HEK293 (cell line): Measurements from ENCODE around the gene AIFM1.

ENCODE experiments used
- CTCF ChIP-seq: fragments of 450-650 bp; formaldehyde crosslinking; IDR thresholded peaks from 2 replicates; pipeline ENCODE4 v1.5.1; 2016; ENCODE audit warnings: missing biosample characterization, missing genetic modification characterization
- KLF1 ChIP-seq: fragments of 450-650 bp; formaldehyde crosslinking; IDR thresholded peaks from 2 replicates; pipeline ENCODE4 v1.5.1; 2016; ENCODE audit warnings: missing biosample characterization, missing genetic modification characterization
- SALL2 ChIP-seq: fragments of 450-650 bp; formaldehyde crosslinking; IDR thresholded peaks from 2 replicates; pipeline ENCODE4 v1.5.0; 2017; ENCODE audit warnings: missing biosample characterization, mild to moderate bottlenecking, missing genetic modification characterization, borderline replicate concordance
- SP2 ChIP-seq: fragments of 450-650 bp; formaldehyde crosslinking; IDR thresholded peaks from 2 replicates; pipeline ENCODE4 v1.5.1; 2016; ENCODE audit warnings: missing biosample characterization, missing genetic modification characterization
- ZBTB26 ChIP-seq: fragments of 450-650 bp; formaldehyde crosslinking; optimal IDR thresholded peaks from 2 replicates; pipeline ENCODE3; 2016; ENCODE audit warnings: missing biosample characterization, mild to moderate bottlenecking, missing genetic modification characterization
- ZBTB7A ChIP-seq: fragments of 450-650 bp; formaldehyde crosslinking; IDR thresholded peaks from 2 replicates; pipeline ENCODE4 v1.5.1; 2016; ENCODE audit warnings: low read depth, missing biosample characterization, missing genetic modification characterization
- ZBTB8A ChIP-seq: fragments of 450-650 bp; formaldehyde crosslinking; IDR thresholded peaks from 2 replicates; pipeline ENCODE4 v1.5.1; 2016; ENCODE audit warnings: missing biosample characterization, missing genetic modification characterization
- ZNF155 ChIP-seq: fragments of 450-650 bp; formaldehyde crosslinking; IDR thresholded peaks from 2 replicates; pipeline ENCODE4 v1.5.1; 2016; ENCODE audit warnings: missing biosample characterization, missing genetic modification characterization
- ZNF37A ChIP-seq: fragments of 450-650 bp; IDR thresholded peaks from 2 replicates; pipeline ENCODE4 v1.5.1; 2018; ENCODE audit warnings: missing biosample characterization, missing genetic modification characterization
- ZNF394 ChIP-seq: fragments of 450-650 bp; formaldehyde crosslinking; IDR thresholded peaks from 2 replicates; pipeline ENCODE4 v1.5.1; 2016; ENCODE audit warnings: missing biosample characterization, missing genetic modification characterization, mild to moderate bottlenecking, moderate library complexity, borderline replicate concordance
- ZNF398 ChIP-seq: fragments of 450-650 bp; formaldehyde crosslinking; IDR thresholded peaks from 2 replicates; pipeline ENCODE4 v1.5.1; 2017; ENCODE audit warnings: missing biosample characterization, missing genetic modification characterization
- ZNF660 ChIP-seq: fragments of 450-650 bp; IDR thresholded peaks from 2 replicates; pipeline ENCODE4 v1.5.1; 2018; ENCODE audit warnings: missing biosample characterization, mild to moderate bottlenecking, missing genetic modification characterization

- TF ChIP-seq ZNF660 (no peak), CTCF (0 out of 2 replicates have a peak, but pooled peaks have one; percentile 26), ZNF37A (tag by site-specific recombination) (no peak), SP2 (tag by site-specific recombination) (peak; percentile 19; the same call in 1 of the 2 replicates), ZBTB26 (peak; percentile 81), ZBTB8A (peak; percentile 73), ZBTB7A (peak; percentile 12; the same call in 1 of the 2 replicates), ZNF155 (tag by site-specific recombination) (no peak), KLF1 (tag by site-specific recombination) (no peak), SALL2 (tag by site-specific recombination) (no peak), ZNF398 (no peak), ZNF394 (tag by site-specific recombination) (no peak)
Measured at GRCh38 chrX:130109429-130110378, 55.9 kb downstream of the AIFM1 start.
